ENCODE data around the gene CFAP299.

DNA sequence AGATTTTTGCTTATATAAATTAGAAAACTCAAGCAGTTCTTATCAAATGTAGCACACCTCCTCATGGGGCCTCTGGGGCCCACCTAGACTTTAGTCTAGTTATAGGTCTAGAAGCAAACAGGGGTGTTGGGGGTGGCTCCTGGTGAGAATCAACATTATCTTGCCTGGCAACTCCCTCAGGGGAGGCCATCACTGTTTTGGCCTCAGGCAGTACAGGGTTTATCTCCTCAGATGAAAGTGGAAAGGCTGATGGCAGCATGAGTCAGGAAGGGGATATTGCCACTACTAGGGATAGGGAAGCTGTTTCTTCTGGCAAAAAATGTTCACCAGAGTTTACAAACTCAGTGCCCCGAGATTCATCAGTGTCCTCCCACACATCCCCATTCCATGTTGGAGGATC is 462.6 kb downstream of the CFAP299 start:
- TF ChIP-seq, protein P1, sequence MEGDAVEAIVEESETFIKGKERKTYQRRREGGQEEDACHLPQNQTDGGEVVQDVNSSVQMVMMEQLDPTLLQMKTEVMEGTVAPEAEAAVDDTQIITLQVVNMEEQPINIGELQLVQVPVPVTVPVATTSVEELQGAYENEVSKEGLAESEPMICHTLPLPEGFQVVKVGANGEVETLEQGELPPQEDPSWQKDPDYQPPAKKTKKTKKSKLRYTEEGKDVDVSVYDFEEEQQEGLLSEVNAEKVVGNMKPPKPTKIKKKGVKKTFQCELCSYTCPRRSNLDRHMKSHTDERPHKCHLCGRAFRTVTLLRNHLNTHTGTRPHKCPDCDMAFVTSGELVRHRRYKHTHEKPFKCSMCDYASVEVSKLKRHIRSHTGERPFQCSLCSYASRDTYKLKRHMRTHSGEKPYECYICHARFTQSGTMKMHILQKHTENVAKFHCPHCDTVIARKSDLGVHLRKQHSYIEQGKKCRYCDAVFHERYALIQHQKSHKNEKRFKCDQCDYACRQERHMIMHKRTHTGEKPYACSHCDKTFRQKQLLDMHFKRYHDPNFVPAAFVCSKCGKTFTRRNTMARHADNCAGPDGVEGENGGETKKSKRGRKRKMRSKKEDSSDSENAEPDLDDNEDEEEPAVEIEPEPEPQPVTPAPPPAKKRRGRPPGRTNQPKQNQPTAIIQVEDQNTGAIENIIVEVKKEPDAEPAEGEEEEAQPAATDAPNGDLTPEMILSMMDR (IDR thresholded peaks at IDR 0.05), result no peak
- no peak for TF ChIP-seq POLR2A (IDR thresholded peaks at IDR 0.05)

Data from Peyer's patch (tissue), 4 donors.